ENCODE results near the gene EP400. TPM values are rescaled to one million over a fixed set of nuclear protein-coding genes. Genes with fewer than 3 reads are reported as not detected.

The EP400 gene
- total and polyA plus RNA-seq, 12 donors, result 11.5 to 43.2 (median 28.8) TPM

- 82 to 90% (median 82%) methylated on average over 13 to 30 of the region's 30 CpGs for WGBS, 4 donors
- intact Hi-C loops (cut with DNase I), result no loop called here
- Histone ChIP-seq H3K36me3 (replicated peaks in 1 of 2) (peaks cover 0 to 62% of the 10 kb centered on the region in 2 donors), H3K4me3 (no peak overlapping the region), H3K4me1 (replicated peaks in 1 of 2) (no peaks in the 10 kb centered on the region), H3K27ac (no peak overlapping the region), H3K9me3 (replicated peaks in 1 of 3) (no peaks in the 10 kb centered on the region), H3K27me3 (no peaks in the 10 kb centered on the region)
- no peak for DNase-seq
- no peak for TF ChIP-seq CTCF (IDR thresholded peaks at IDR 0.05)
- TF ChIP-seq POLR2A (IDR thresholded peaks at IDR 0.05), result no peak
Measured at GRCh38 chr12:132061641-132062430, 112.1 kb downstream of the EP400 start.

GRCh38 chr12:132062481-132062880, 112.7 kb downstream of the EP400 start:
- WGBS, 4 donors, result 92 to 96% (median 93%) methylated on average over 11 to 14 of the region's 14 CpGs
- H3K36me3 ChIP-seq (replicated peaks in 1 of 2), result peaks cover 0 to 62% of the 10 kb centered on the region in 2 donors
- no peaks in the 10 kb centered on the region for H3K9me3 ChIP-seq (replicated peaks in 1 of 3)
- H3K27me3 ChIP-seq, result no peaks in the 10 kb centered on the region
- intact Hi-C loops (cut with DNase I), result no loop called here
- no peak for DNase-seq
- no peak for TF ChIP-seq POLR2A (IDR thresholded peaks at IDR 0.05)
- no peak for TF ChIP-seq CTCF (IDR thresholded peaks at IDR 0.05)
- no peaks in the 10 kb centered on the region for H3K4me1 ChIP-seq (replicated peaks in 1 of 2)
- H3K27ac ChIP-seq, result no peak overlapping the region
- no peak overlapping the region for H3K4me3 ChIP-seq

- WGBS, 4 donors, result 75 to 85% (median 76%) methylated on average over 6 to 10 of the region's 10 CpGs
- Histone ChIP-seq H3K36me3 (replicated peaks in 1 of 2) (peaks cover 0 to 69% of the 10 kb centered on the region in 2 donors), H3K4me3 (no peak overlapping the region), H3K4me1 (replicated peaks in 1 of 2) (no peaks in the 10 kb centered on the region), H3K9me3 (replicated peaks in 1 of 3) (no peaks in the 10 kb centered on the region), H3K27me3 (no peaks in the 10 kb centered on the region), H3K27ac (no peak overlapping the region)
- TF ChIP-seq POLR2A (IDR thresholded peaks at IDR 0.05), result no peak
- TF ChIP-seq CTCF (IDR thresholded peaks at IDR 0.05), result no peak
- intact Hi-C loops (cut with DNase I), result no loop called here
- no peak for DNase-seq
Measured at GRCh38 chr12:132063491-132063890, 113.7 kb downstream of the EP400 start.

- TF ChIP-seq CTCF (IDR thresholded peaks at IDR 0.05), result no peak
- no peak for TF ChIP-seq POLR2A (IDR thresholded peaks at IDR 0.05)
- H3K4me3 ChIP-seq, result no peak overlapping the region
- no peaks in the 10 kb centered on the region for H3K9me3 ChIP-seq (replicated peaks in 1 of 3)
- 91 to 98% (median 95%) methylated on average over 17 to 19 of the region's 19 CpGs for WGBS, 4 donors
- H3K4me1 ChIP-seq (replicated peaks in 1 of 2), result no peaks in the 10 kb centered on the region
- no peaks in the 10 kb centered on the region for H3K27me3 ChIP-seq
- no peak for DNase-seq
- intact Hi-C loops (cut with DNase I), result no loop called here
- peaks cover 0 to 76% of the 10 kb centered on the region in 2 donors for H3K36me3 ChIP-seq (replicated peaks in 1 of 2)
- no peak overlapping the region for H3K27ac ChIP-seq
Measured at GRCh38 chr12:132064631-132065030, 114.9 kb downstream of the EP400 start.

All from adrenal gland (tissue), 12 donors.